ENCODE results near the gene GLB1L2. TPM values are rescaled to one million over a fixed set of nuclear protein-coding genes. Genes with fewer than 3 reads are reported as not detected.

GLB1L2 gene
- total RNA-seq, 1 experiment from 2014 or later = 27.1 TPM

DNA sequence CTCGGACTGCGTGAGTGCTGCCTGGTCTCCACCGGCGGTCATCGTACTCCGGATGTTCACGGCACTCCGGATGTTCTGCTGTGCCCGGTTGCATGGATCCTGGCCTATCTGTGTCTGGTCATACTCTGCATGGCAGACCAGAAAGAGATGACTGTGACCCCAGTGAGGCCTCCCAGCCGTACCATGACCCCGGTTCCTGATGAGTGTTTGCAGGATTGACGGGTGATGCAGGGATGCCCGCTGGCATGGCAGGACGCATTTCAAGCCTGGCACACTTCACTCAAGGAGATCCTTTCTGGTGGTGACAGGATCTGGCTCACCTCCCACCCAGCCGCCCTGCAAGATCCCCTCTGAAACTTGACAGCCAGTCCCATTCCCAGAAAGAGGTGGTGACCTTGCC, 6.3 kb downstream of the GLB1L2 start:
- no peaks in the 10 kb centered on the region for H4K20me1 ChIP-seq (ENCODE audit: insufficient read depth)
- ChIA-PET CTCF (no interaction called here), RAD21 (ENCODE audit: low non-redundant PET in 1 of 2, low total read pairs in 2 of 2, uncharacterized antibody in 2 of 2, unreplicated experiment in 2 of 2) (no interaction called here), POLR2A (no interaction called here)
- no peak overlapping the region for H3K27ac ChIP-seq (ENCODE audit: low read depth, low read length)
- TF ChIP-seq SIN3A (IDR thresholded peaks at IDR 0.05; ENCODE audit: low read depth) = no peak
- TF ChIP-seq YY1 (IDR thresholded peaks at IDR 0.05; ENCODE audit: extremely low read depth, insufficient replicate concordance, low read depth, low read length) = no peak
- no peak for TF ChIP-seq ZNF274 (IDR thresholded peaks at IDR 0.05; ENCODE audit: low read depth, low read length)
- no peak for TF ChIP-seq ZFX (IDR thresholded peaks at IDR 0.05)
- TF ChIP-seq RAD21 (IDR thresholded peaks at IDR 0.05; ENCODE audit: low read depth) = no peak
- no peak for TF ChIP-seq CBX3 (IDR thresholded peaks at IDR 0.05; ENCODE audit: low read depth)
- TF ChIP-seq, protein P1, sequence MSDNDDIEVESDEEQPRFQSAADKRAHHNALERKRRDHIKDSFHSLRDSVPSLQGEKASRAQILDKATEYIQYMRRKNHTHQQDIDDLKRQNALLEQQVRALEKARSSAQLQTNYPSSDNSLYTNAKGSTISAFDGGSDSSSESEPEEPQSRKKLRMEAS (IDR thresholded peaks at IDR 0.05) = no peak
- TF ChIP-seq REST (IDR thresholded peaks at IDR 0.05; ENCODE audit: low read depth) = no peak
- TF ChIP-seq, protein P2, sequence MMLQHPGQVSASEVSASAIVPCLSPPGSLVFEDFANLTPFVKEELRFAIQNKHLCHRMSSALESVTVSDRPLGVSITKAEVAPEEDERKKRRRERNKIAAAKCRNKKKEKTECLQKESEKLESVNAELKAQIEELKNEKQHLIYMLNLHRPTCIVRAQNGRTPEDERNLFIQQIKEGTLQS (IDR thresholded peaks at IDR 0.05) = no peak
- no peak for TF ChIP-seq EZH2phosphoT487 (IDR thresholded peaks at IDR 0.05; ENCODE audit: borderline replicate concordance)
- no peak for TF ChIP-seq ELF1 (IDR thresholded peaks at IDR 0.05; ENCODE audit: borderline replicate concordance, low read depth)
- TF ChIP-seq CEBPB (IDR thresholded peaks at IDR 0.05; ENCODE audit: low read depth) = no peak
- no peak for TF ChIP-seq EGR1 (IDR thresholded peaks at IDR 0.05; ENCODE audit: low read depth)
- TF ChIP-seq FOSL1 (IDR thresholded peaks at IDR 0.05; ENCODE audit: low read depth) = no peak
- H3K9me3 ChIP-seq (ENCODE audit: control insufficient read depth in 1 of 2, insufficient read depth in 1 of 2, low read depth in 1 of 2, low read length in 2 of 2) = no peaks in the 10 kb centered on the region
- no peaks in the 10 kb centered on the region for H3K9me2 ChIP-seq (ENCODE audit: insufficient read depth)
- no peak for ATAC-seq
- no TSS peak for BruUV-seq (replicated peaks)
- no peaks in the 10 kb centered on the region for H3K27me3 ChIP-seq (ENCODE audit: insufficient read depth, low read length)
- H3K4me3 ChIP-seq (replicated peaks in 1 of 2; ENCODE audit: low read depth in 1 of 2, low read length in 2 of 2) = no peak overlapping the region
- H3K79me2 ChIP-seq (ENCODE audit: insufficient read depth, low read length) = 0 out of 2 replicates have a peak, but pooled peaks cover 2% of the 10 kb centered on the region
- H3K9ac ChIP-seq (ENCODE audit: low read length) = no peak overlapping the region
- peaks cover 12 to 32% of the 10 kb centered on the region in 2 experiments; a peak in 3 of 4 replicates for H3K4me1 ChIP-seq (ENCODE audit: control insufficient read depth in 1 of 2, insufficient read depth in 2 of 2, low read length in 2 of 2)
- no peak overlapping the region for H2AFZ ChIP-seq (ENCODE audit: low read depth, low read length, poor library complexity, severe bottlenecking)
- H3K4me2 ChIP-seq (ENCODE audit: low read length) = no peak overlapping the region
- intact Hi-C loops (cut with micrococcal nuclease) = loop anchor here (10.0 kb wide), 1 partner anchor 317 kb away; no protein-coding TSS in a partner anchor
- H3K36me3 ChIP-seq (ENCODE audit: control insufficient read depth in 1 of 2, insufficient read depth in 2 of 2, low read length in 2 of 2) = no peaks in the 10 kb centered on the region
- DNase-seq (ENCODE audit: low read depth, low spot score) = no peak

Measured in HCT116 (cell line).